HepG2 (cell line): ENCODE data around the gene WWP2. TPM values are rescaled to one million over a fixed set of nuclear protein-coding genes. Genes with fewer than 3 reads are reported as not detected.
A peak's percentile ranks its signal among the peaks of the same experiment; 100 is the strongest.

Experiments used
- GTF2F1 ChIP-seq: fragments of 150-350 bp; IDR thresholded peaks from 2 replicates; pipeline ENCODE4 v1.6.1; 2014; ENCODE audit warnings: low read length
- HDAC2 ChIP-seq: sonication (generic); formaldehyde crosslinking; IDR thresholded peaks from 2 replicates; pipeline ENCODE4 v1.4.0; 2020; ENCODE audit warnings: missing genetic modification reagents
- IKZF4 ChIP-seq: sonication (generic); formaldehyde crosslinking; IDR thresholded peaks from 2 replicates; pipeline ENCODE4 v1.5.1; 2020; ENCODE audit warnings: borderline replicate concordance, mild to moderate bottlenecking, low read depth, missing genetic modification reagents; ENCODE audit errors: not compliant biosample characterization
- KAT7 ChIP-seq: IDR thresholded peaks from 2 replicates; pipeline ENCODE4 v1.6.1; 2018; ENCODE audit warnings: borderline replicate concordance, missing compliant biosample characterization
- NR3C1 ChIP-seq: sonication (generic); formaldehyde crosslinking; IDR thresholded peaks from 2 replicates; pipeline ENCODE4 v1.4.0; 2020; ENCODE audit warnings: missing genetic modification reagents
- PHF8 ChIP-seq: sonication (generic); formaldehyde crosslinking; IDR thresholded peaks from 2 replicates; pipeline ENCODE4 v1.5.0; 2020; ENCODE audit warnings: missing genetic modification reagents
- SKI ChIP-seq: fragments of 450-650 bp; IDR thresholded peaks from one replicate; pipeline ENCODE4 v1.6.1; 2018; ENCODE audit warnings: mild to moderate bottlenecking; ENCODE audit not compliant: partially characterized antibody
- SMAD3 ChIP-seq: sonication (generic); formaldehyde crosslinking; IDR thresholded peaks from 2 replicates; pipeline ENCODE4 v1.4.0; 2020; ENCODE audit warnings: missing genetic modification reagents
- SNRNP70 ChIP-seq: fragments of 200-400 bp; formaldehyde crosslinking; IDR thresholded peaks from 2 replicates; pipeline ENCODE4 v1.6.1; 2017; ENCODE audit warnings: mild to moderate bottlenecking, low read depth, low read length, moderate library complexity
- SPEN ChIP-seq: sonication (generic); formaldehyde crosslinking; IDR thresholded peaks from 2 replicates; pipeline ENCODE4 v1.5.1; 2020; ENCODE audit warnings: low read depth, mild to moderate bottlenecking, missing genetic modification reagents
- ZFP62 ChIP-seq: sonication (generic); formaldehyde crosslinking; IDR thresholded peaks from 2 replicates; pipeline ENCODE4 v1.4.0; 2020; ENCODE audit warnings: missing genetic modification reagents
- ZNF160 ChIP-seq: sonication (generic); formaldehyde crosslinking; IDR thresholded peaks from 2 replicates; pipeline ENCODE4 v1.8.0; 2022; ENCODE audit warnings: mild to moderate bottlenecking, inconsistent platforms, missing genetic modification reagents
- ZNF17 ChIP-seq: sonication (generic); formaldehyde crosslinking; IDR thresholded peaks from 2 replicates; pipeline ENCODE4 v1.5.0; 2020; ENCODE audit warnings: mild to moderate bottlenecking, missing genetic modification reagents
- ZNF329 ChIP-seq: sonication (generic); formaldehyde crosslinking; IDR thresholded peaks from 2 replicates; pipeline ENCODE4 v1.9.0; 2021; ENCODE audit warnings: low read depth, mild to moderate bottlenecking, missing genetic modification reagents
- ZNF598 ChIP-seq: sonication (generic); formaldehyde crosslinking; IDR thresholded peaks from 2 replicates; pipeline ENCODE4 v1.5.1; 2020; ENCODE audit warnings: mild to moderate bottlenecking, missing genetic modification reagents, borderline replicate concordance
- ZNF605 ChIP-seq: sonication (generic); formaldehyde crosslinking; IDR thresholded peaks from 2 replicates; pipeline ENCODE4 v1.8.0; 2022; ENCODE audit warnings: mild to moderate bottlenecking, missing genetic modification reagents
- ZSCAN30 ChIP-seq: sonication (generic); formaldehyde crosslinking; IDR thresholded peaks from 2 replicates; pipeline ENCODE4 v1.5.0; 2020; ENCODE audit warnings: mild to moderate bottlenecking, missing genetic modification reagents
- ZZZ3 ChIP-seq: sonication (generic); formaldehyde crosslinking; IDR thresholded peaks from 2 replicates; pipeline ENCODE4 v1.4.0; 2020; ENCODE audit warnings: missing genetic modification reagents, mild to moderate bottlenecking, borderline replicate concordance
- polyA plus RNA-seq, 8 experiments: library from polyadenylated mRNA; depleted of rRNA in 3 of 8; stranded (reverse) in 7 of 8; unstranded in 1 of 8; fragments of >200 nt; fragmentation: Illumina TruSeq in 4 of 8; extraction: Trizol in 4 of 8; gene quantifications; 2 replicates each; pipeline versions ENCODE4 v1.2.1 to v1.2.3, GENCODE V29; 2011 to 2016; ENCODE audit warnings: low read depth in 4 of 8, missing spikeins in 1 of 8, mixed read lengths in 1 of 8; ENCODE audit not compliant: insufficient read depth in 1 of 8
- total RNA-seq, 5 experiments: library from RNA; depleted of rRNA; stranded (reverse); fragments of >200 nt; fragmentation: Illumina TruSeq; extraction: Trizol; gene quantifications; 2 replicates each; pipeline ENCODE4 v1.2.3, GENCODE V29; 2016; ENCODE audit warnings: low read depth in 1 of 5
- TF ChIP-seq, protein P1 (sequence below): sonication (generic); formaldehyde crosslinking; IDR thresholded peaks from 2 replicates; pipeline ENCODE4 v1.4.0; 2020; ENCODE audit warnings: missing genetic modification reagents, borderline replicate concordance
- TF ChIP-seq, protein P2 (sequence below): sonication (generic); formaldehyde crosslinking; IDR thresholded peaks from 2 replicates; pipeline ENCODE4 v1.4.0; 2020; ENCODE audit warnings: missing genetic modification reagents
- TF ChIP-seq, protein P3 (sequence below): sonication (generic); formaldehyde crosslinking; IDR thresholded peaks from 2 replicates; pipeline ENCODE4 v1.8.1; 2023; ENCODE audit warnings: mild to moderate bottlenecking, inconsistent platforms, moderate library complexity, missing genetic modification reagents, borderline replicate concordance
- TF ChIP-seq, protein P4 (sequence below): sonication (generic); formaldehyde crosslinking; IDR thresholded peaks from 2 replicates; pipeline ENCODE4 v1.5.1; 2020; ENCODE audit warnings: mild to moderate bottlenecking, missing genetic modification reagents, borderline replicate concordance

WWP2 gene
- total and polyA plus RNA-seq, 2 of the 13 experiments (the other 11 are each of a cell fraction or from before 2014, with no cell fraction given), result 11.4 to 28.2 TPM

DNA sequence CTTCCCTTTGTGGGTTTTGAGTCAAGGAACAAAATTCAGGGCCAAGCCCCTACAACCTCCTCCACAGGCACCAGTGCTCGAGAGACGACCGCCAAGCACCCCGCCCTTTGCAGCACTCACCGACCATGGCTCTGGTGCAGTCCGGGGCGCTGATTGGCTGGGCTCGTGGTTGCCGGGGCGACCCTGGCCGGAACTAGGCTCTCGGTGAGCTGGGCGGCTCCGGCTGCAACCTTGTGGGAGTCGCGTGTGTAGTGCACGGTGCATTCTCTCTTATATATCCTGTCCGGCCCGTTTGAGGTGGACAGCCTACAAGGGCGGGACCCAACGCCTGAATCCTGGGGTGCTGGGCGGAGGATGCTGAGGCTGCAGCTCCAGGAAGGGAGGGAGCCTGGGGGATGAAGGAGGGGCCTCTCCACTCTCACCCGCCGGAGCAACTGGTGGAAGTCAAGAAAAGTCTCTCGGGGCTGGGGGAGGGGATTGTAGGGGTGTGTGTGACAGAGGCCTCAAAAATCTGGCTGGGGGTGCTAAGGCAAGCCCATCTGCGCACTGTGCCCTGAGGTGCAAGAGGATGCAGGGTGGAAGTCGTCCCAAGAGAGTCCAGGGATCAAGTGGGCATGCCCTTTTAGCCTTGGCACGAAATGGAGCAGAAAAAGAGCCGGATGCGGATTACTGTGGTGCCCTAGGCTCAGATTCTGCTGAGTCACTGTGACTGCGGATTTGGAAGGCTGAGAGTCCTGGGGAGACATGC is 35.6 kb upstream of the WWP2 start, which contains the start of gene NQO1 (continued):
- TF ChIP-seq IKZF4 (CRISPR knock-in tag) (no peak), PHF8 (peak; percentile 42; the same call in 1 of the 2 replicates), SMAD3 (CRISPR knock-in tag) (no peak; the same call in 1 of the 2 replicates), SNRNP70 (no peak), ZFP62 (no peak), SKI (no peak), NR3C1 (no peak), KAT7 (CRISPR knock-in tag) (peak; percentile 15; the same call in 1 of the 2 replicates), ZNF160 (CRISPR knock-in tag) (0 out of 2 replicates have a peak, but pooled peaks have one; percentile 64), ZZZ3 (CRISPR knock-in tag) (no peak), ZNF605 (CRISPR knock-in tag) (peak; percentile 64; the same call in 1 of the 2 replicates), GTF2F1 (no peak), SPEN (peak; percentile 52; the same call in 1 of the 2 replicates), ZNF329 (CRISPR knock-in tag) (no peak), ZNF598 (CRISPR knock-in tag) (peak; percentile 63; the same call in 1 of the 2 replicates), ZSCAN30 (CRISPR knock-in tag) (peak; percentile 84; the same call in 1 of the 2 replicates), ZNF17 (CRISPR knock-in tag) (no peak), HDAC2 (peak; percentile 39; the same call in 1 of the 2 replicates)
- TF ChIP-seq, protein P1, sequence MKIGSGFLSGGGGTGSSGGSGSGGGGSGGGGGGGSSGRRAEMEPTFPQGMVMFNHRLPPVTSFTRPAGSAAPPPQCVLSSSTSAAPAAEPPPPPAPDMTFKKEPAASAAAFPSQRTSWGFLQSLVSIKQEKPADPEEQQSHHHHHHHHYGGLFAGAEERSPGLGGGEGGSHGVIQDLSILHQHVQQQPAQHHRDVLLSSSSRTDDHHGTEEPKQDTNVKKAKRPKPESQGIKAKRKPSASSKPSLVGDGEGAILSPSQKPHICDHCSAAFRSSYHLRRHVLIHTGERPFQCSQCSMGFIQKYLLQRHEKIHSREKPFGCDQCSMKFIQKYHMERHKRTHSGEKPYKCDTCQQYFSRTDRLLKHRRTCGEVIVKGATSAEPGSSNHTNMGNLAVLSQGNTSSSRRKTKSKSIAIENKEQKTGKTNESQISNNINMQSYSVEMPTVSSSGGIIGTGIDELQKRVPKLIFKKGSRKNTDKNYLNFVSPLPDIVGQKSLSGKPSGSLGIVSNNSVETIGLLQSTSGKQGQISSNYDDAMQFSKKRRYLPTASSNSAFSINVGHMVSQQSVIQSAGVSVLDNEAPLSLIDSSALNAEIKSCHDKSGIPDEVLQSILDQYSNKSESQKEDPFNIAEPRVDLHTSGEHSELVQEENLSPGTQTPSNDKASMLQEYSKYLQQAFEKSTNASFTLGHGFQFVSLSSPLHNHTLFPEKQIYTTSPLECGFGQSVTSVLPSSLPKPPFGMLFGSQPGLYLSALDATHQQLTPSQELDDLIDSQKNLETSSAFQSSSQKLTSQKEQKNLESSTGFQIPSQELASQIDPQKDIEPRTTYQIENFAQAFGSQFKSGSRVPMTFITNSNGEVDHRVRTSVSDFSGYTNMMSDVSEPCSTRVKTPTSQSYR (CRISPR knock-in tag), result peak; percentile 38
- TF ChIP-seq, protein P2, sequence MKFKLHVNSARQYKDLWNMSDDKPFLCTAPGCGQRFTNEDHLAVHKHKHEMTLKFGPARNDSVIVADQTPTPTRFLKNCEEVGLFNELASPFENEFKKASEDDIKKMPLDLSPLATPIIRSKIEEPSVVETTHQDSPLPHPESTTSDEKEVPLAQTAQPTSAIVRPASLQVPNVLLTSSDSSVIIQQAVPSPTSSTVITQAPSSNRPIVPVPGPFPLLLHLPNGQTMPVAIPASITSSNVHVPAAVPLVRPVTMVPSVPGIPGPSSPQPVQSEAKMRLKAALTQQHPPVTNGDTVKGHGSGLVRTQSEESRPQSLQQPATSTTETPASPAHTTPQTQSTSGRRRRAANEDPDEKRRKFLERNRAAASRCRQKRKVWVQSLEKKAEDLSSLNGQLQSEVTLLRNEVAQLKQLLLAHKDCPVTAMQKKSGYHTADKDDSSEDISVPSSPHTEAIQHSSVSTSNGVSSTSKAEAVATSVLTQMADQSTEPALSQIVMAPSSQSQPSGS (CRISPR knock-in tag), result peak; percentile 21; the same call in 1 of the 2 replicates
- TF ChIP-seq, protein P3, sequence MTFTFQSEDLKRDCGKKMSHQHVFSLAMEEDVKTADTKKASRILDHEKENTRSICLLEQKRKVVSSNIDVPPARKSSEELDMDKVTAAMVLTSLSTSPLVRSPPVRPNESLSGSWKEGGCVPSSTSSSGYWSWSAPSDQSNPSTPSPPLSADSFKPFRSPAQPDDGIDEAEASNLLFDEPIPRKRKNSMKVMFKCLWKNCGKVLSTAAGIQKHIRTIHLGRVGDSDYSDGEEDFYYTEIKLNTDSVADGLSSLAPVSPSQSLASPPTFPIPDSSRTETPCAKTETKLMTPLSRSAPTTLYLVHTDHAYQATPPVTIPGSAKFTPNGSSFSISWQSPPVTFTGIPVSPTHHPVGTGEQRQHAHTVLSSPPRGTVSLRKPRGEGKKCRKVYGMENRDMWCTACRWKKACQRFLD, result 0 out of 2 replicates have a peak, but pooled peaks have one; percentile 31
- TF ChIP-seq, protein P4, sequence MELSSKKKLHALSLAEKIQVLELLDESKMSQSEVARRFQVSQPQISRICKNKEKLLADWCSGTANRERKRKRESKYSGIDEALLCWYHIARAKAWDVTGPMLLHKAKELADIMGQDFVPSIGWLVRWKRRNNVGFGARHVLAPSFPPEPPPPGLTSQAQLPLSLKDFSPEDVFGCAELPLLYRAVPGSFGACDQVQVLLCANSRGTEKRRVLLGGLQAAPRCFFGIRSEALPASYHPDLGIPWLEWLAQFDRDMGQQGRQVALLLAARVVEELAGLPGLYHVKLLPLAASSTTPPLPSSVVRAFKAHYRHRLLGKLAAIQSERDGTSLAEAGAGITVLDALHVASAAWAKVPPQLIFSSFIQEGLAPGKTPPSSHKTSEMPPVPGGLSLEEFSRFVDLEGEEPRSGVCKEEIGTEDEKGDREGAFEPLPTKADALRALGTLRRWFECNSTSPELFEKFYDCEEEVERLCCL (CRISPR knock-in tag), result peak; percentile 25; the same call in 1 of the 2 replicates
